HTR-8/SVneo (cell line): ENCODE measurements around the gene RAD18.
A peak's percentile ranks its signal among the peaks of the same experiment; 100 is the strongest.

Source experiments
- DNase-seq: peaks from one replicate; pipeline ENCODE4 v3.0.0; 2011; ENCODE audit warnings: low spot score, mixed read lengths; ENCODE audit not compliant: insufficient read length
- FAIRE-seq: peaks from 2 replicates; lab custom pipeline; 2011; peaks lifted over from hg19 to GRCh38; lab: Jason Lieb, UNC

RAD18 gene

GRCh38 chr3:8911781-8912180, 51.5 kb downstream of the RAD18 start:
- no peak for DNase-seq
- no peak for FAIRE-seq

DNA sequence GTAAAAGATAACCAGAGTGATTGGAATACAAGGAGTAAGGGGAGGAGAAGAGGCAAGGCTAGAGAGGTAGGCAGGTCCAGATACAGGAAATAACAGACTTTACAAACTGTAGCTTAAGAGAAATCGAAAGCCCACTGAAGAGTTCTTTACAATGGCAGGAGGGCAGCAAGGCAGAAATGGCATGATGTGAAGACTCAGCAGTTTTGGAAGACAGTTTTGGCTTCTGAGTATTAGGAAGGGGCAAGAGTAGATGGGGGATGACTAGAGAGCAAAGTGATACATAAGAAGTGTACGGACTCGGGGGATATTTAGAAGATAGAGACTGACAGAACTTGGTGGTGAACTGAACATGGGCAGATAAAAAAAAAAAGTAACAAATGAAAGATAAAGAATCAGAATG, 54.1 kb downstream of the RAD18 start:
- no peak for DNase-seq
- no peak for FAIRE-seq

GRCh38 chr3:8903191-8903590, 60.1 kb downstream of the RAD18 start:
- FAIRE-seq (no peak), DNase-seq (no peak)

DNA sequence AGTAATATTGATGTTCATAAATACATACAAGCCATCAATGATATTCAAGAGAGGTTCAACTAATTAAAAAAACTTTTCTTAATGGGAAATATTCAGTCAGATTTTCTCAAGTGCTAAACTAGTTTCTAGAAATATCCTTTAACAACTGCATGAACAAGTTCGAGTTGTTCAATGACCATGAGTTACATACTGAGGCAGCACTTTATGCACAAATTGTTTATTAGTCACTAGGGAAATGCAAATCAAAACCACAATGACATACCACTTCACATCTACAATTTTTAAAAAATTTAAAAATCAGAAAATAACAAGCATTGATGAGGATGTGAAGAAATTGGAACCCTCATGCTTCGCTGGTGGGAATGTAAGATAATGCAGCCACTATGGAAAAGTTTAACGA, 62.4 kb downstream of the RAD18 start:
- FAIRE-seq (no peak), DNase-seq (no peak)

GRCh38 chr3:8899876-8900460, 63.3 kb downstream of the RAD18 start:
- DNase-seq (no peak), FAIRE-seq (no peak)

DNA sequence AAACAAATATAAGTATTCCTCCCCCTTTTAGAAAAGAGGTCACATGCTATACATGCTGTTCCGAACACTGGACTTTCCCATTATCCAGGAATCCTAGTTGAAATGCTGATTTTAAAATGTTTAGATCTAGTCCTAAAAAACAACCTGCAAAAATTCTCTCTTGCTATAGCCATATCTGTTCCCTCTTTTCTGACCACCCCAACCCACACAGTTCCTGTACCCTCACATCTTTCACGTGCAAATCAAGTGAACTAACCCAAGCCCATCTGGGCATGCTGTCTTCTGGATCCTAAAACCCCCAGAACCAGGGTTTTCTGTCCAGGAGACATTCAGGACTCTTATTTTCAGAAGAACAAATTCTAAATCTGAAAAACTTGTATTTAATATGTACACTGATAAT, 67.4 kb downstream of the RAD18 start:
- DNase-seq (no peak), FAIRE-seq (no peak)

GRCh38 chr3:8893001-8893400, 70.3 kb downstream of the RAD18 start:
- no peak for FAIRE-seq
- no peak for DNase-seq

GRCh38 chr3:8891774-8892173, 71.5 kb downstream of the RAD18 start:
- no peak for FAIRE-seq
- DNase-seq, result no peak

DNA sequence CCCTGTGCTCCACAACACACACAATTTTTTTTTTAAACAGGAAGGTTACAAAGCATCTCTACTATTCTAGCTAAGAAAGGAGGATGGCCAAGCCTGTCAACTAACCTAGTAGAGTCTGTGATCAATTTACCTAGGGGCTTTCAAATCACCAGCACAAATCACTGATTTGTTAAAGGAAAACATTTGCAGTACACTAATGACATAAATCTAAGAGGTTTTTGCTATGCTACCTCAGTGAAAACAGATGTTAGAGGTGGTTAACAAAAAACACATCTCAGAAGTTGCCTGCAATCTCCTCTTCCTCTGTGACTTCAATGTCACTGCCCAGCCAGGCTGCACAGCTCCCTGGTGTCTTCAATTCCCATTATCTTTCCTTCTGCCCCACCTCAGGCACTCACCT, 72.0 kb downstream of the RAD18 start:
- FAIRE-seq (no peak), DNase-seq (no peak)

DNA sequence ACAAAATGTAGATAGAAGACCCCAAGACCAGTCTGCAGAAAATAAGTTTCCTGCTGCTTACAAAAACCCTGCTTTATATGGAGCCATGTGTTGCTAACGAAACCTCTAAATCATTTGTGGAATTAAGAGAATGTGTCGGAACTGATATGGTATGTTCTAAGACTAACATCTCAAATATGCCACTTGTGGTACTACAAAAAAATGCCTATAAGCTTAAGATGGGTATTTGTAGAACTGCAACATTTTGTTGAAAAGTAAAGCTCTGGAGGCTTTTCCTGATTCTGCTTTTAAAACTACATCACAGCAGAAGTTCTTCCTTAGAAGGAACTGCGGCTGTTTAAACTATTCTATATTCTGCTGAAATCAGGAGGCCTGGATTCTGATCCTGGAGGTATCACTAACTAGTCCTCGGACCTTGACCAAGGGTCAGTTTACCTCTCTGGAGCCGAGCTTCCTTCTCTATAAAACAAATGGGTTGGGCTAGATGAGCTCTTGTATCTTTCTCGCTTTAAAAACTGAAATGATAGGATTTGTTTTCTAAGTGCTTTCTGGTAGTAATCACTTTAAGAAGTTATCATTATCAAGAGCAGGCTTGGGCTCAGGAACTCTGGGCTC, 74.9 kb downstream of the RAD18 start:
- FAIRE-seq, result no peak
- no peak for DNase-seq

- DNase-seq (no peak), FAIRE-seq (no peak)
Measured at GRCh38 chr3:8887435-8888300, 75.6 kb downstream of the RAD18 start.

GRCh38 chr3:8886546-8886945, 76.7 kb downstream of the RAD18 start:
- FAIRE-seq, result no peak

DNA sequence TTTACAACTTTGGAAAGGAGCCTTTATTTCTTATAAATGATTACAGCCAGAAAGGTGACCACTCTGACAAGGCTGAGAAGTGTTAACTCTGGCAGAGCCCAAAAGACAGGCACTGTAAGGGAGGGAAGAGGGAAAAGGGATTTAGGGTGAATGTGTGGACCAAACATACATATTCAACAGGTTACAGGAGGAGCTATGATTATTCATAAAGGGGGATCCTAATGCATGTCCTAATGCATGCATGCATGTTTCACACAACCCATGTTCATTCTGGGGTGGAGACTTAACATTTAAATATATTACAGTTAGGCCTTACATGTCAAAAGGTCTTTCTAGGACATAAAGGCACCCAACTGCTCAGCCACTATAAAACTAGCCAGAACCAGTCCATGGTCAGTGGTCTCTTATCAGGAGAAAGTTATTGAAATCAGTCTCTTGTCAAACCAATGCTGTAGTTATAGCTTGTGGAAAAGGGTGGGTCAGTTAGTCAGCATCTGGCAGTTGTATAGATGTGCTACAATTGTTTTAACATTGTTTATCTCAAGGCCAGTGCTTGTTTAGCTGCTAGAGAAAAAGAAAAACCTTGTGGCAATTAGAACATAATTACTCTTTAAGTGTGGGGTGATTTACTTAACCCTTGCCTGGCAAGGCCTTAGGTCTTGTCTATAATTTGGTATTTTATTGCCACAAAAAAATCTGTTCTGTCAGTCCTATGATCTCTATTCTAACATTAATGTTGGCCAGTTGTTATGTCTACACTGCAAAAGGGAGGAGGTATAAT, 77.5 kb downstream of the RAD18 start:
- DNase-seq (no peak), FAIRE-seq (no peak)

More at GRCh38 chr3:8886546-8886945, 76.7 kb downstream of the RAD18 start:
- DNase-seq, result no peak

DNA sequence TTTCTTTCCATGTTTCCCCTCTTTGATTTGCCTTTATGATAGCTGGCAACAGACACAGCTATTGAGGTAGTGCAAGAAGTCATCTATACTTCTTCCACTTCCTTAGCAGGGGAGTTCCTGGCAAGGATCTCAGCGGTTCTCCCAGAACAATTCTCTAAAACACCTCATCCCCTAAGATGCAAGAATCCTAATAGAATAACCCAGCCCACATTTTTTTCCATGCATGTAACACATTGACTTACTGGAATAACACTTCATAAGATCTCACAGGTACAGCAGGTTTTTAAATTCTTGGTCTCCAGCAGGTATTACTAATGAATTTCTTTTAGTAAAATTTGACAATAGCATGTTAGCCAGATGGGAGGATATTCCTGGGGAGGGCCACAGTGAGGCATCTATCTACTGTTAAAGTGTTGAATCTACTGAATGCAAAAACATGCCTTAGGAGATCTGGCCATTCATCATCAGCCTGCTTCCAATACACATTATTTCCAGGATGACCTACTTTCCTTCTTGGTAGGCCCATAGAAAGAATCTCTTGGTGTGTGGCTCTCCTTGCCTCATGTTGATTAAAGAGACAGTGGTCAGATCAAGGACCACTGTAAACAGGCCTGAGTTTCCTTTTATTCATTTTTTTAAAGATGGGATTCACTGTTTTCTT, 78.5 kb downstream of the RAD18 start:
- FAIRE-seq (no peak), DNase-seq (no peak)

- FAIRE-seq (no peak), DNase-seq (no peak)
Measured at GRCh38 chr3:8882642-8883041, 80.6 kb downstream of the RAD18 start.

GRCh38 chr3:8882171-8882593, 81.1 kb downstream of the RAD18 start:
- FAIRE-seq (no peak), DNase-seq (peak; percentile 27)

DNA sequence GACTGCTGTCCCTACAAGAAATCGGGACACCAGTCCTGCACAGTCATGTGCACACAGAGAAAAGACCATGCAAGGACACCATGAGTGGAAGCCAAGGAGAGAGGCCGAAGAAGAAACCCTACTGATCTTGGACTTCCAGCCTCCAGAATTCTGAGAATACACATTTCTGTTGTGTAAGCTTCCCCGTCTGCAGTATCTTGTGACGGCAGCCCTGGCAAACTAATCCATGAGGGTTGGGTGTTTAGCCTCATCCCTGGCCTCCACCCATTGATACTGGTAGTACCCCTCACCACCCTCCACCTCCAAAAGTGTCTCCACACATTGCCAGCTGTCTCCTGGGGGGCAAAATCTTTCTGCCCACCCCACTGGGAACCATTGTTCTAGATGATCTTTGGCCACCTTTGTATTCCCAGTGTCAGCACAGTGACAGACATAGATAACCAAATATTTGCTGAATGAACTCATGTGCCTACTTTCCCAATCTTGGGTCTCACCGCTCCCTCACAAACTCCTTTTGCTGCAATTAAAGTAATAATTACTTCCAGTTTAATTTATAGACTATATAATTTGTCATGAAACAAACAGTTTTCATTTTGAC, 83.8 kb downstream of the RAD18 start:
- DNase-seq (no peak), FAIRE-seq (no peak)

GRCh38 chr3:8875836-8876235, 87.4 kb downstream of the RAD18 start:
- FAIRE-seq (no peak), DNase-seq (no peak)

DNA sequence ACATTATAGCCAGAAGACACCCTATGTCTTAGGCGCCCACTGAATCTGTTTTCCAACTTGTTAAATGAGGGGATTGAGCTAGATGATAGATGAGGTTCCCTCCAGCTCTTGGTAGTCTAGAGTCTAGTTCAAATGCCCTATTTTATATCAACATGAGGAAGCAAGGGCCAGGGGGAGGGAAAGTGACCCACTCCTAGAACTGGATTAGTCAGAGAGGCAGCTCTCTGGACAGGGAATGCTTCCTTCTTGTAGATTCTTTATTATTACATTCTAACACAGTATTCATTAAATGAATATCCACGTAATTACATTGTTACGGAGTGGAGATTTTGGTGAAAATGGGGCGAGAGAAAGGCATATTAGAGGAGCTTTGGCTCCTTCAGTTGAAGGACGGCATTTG, 89.5 kb downstream of the RAD18 start:
- DNase-seq (no peak), FAIRE-seq (no peak)

- FAIRE-seq, result no peak
- DNase-seq, result no peak
Measured at GRCh38 chr3:8872261-8872660, 91.0 kb downstream of the RAD18 start.
